Stimulated activated CD4-positive, alpha-beta T cell treated with anti-CD3 and anti-CD28 coated beads, Interleukin-12 subunit alpha, Interleukin-12 subunit beta, amount 100 ng/mL, for 24 hours (primary cell): ENCODE results near the gene PIEZO1.
"Not testable (repeated sequence)": the region's sequence is repeated elsewhere in the genome, so short reads cannot be mapped to it uniquely, and the experiment has no call there.

Experiments used
- DNase-seq, 2 experiments: peaks; one replicate each; pipeline ENCODE4 v3.0.0-alpha.2; 2020; ENCODE audit warnings: low read depth in 2 of 2

PIEZO1 gene

GRCh38 chr16:88781140-88782077 is 3.6 kb downstream of the PIEZO1 start:
- DNase-seq: peak in 1 of 2 experiments; percentile 67

DNA sequence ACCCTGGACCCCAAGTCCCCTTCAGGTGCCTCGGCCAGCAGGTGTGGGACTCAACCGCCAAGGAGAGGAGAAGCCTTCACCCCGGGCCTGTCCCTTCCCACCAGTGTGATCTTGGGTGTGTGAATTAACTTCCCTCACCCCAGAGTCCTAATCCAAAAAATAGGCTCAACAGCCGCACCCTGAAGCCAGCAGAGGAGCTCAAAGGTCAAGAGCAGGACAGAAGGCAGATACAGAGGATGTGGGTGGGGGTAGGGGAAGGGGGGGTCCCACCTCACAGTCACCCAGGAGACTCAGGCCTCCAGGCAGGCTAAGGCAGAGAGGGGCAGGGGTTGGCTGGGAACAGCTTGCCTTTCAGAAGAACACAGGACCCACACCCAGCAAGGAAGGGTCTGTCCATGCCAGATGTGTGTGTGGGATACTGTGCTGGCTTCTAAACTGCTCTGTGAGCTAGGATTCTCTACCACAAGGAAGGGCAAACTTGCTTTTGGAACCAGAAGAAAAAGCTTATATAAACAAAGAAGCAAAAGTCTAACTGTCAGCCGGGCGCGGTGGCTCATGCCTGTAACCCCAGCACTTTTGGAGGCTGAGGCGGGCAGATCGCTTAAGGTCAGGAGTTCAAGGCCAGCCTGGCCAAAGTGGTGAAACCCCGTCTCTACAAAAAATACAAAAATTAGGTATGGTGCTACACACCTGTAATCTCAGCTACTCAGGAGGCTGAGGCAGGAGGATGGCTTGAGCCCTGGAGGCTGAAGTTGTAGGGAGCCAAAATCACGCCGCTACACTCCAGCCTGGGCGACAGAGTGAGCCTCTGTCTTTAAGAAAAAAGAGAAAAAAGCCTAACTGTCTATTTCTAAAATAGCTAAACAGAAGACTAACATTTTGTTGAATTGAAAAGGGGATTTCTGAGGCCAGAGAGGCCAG is 4.6 kb downstream of the PIEZO1 start:
- no peak for DNase-seq

GRCh38 chr16:88779406-88780141 is 5.4 kb downstream of the PIEZO1 start:
- DNase-seq: no peak

- DNase-seq: no peak
These were observed 6.4 kb downstream of the PIEZO1 start for GRCh38 chr16:88778541-88779065.

DNA sequence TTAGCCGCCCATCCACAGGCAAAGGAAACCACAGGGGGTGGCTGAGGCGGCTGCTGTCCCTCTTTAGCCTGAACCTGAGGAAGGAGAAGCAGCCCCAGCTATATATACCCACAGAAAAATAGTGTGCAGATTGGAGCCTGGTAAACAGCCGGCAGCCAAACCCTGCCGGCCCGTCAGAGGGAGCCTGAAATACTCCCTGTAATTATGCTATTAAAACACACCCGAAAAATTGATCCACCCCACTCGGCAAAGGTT is 6.8 kb downstream of the PIEZO1 start:
- no peak for DNase-seq

DNA sequence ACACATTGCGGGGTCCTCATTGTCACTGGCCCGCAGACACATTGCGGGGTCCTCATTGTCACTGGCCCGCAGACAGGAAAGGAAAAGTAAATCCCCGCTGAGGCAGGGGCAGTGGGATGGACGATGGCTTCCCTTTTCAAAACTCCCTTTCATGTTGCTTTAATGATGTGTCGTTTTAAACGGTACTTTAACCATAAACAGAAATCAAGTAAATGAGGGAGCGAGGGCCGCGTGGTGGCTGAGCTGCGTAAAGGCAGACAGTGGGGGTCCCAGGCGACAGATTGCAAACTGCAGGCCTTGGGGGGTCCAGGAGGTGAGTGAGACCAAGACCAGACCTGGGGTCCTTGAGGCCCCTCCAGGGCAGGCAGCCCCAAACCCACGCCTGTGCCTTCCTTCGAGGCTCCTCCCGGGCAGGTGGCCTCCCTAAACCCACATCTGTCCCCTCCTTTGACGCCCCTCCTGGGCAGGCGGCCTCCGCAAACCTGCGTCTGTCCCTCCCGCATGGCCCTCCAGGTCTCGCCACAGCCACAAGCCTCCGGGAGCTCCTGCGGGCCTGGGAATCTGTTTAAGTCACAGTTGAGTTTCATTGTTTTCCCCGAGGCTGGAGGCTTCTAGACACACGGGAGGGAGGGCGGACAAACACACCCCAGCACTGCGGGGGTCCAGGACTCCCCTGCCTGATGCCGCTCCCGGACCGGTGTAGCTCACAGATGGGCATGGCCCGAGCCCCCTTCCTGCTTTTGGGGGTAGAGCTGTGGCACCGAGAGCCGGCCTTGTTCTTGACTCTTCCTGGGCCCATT is 7.3 kb downstream of the PIEZO1 start:
- DNase-seq: no peak

DNA sequence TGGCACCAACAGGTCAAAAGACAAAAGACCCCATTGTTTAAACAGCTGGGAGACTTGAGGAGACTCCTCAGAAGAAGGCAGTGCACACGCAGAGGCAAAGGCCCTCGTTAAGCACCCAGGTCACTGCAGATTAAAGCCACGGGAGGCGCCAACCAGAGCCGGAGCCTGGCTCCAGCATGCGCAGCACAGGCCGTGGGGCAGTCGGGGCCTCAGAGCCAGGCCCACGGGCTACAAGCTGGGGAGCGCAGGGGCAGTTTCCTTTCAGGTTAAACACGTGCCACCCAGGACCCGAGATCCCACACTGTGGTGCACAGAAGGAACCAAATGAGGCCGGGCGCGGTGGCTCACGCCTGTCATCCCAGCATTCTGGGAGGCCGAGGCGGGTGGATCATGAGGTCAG is 9.2 kb downstream of the PIEZO1 start:
- no peak for DNase-seq

GRCh38 chr16:88774544-88775393 is 10.3 kb downstream of the PIEZO1 start:
- DNase-seq: no peak

DNA sequence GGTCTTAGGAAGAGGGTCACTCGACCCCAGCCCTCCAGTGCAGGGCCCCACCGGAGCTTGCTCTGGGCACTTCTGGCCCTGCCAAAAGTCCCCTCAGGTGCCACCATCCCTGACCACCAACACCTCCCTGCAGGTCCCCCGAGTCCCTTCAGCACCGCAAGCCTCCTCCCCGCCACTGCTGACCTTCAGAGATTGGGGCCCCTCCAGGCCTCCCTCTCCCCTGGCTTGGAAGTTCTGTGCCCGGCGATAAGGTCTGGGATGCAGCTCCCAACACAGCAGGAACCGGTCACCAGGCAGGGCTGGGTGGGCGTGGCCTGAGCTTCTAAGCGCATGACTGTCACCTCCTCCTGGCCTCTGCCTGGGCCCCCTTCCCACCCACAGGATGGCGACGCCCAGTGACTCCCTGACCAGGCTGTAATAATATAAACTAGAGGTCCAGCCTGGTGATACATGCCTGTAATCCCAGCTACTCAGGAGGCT is 11.2 kb downstream of the PIEZO1 start:
- DNase-seq: no peak

DNA sequence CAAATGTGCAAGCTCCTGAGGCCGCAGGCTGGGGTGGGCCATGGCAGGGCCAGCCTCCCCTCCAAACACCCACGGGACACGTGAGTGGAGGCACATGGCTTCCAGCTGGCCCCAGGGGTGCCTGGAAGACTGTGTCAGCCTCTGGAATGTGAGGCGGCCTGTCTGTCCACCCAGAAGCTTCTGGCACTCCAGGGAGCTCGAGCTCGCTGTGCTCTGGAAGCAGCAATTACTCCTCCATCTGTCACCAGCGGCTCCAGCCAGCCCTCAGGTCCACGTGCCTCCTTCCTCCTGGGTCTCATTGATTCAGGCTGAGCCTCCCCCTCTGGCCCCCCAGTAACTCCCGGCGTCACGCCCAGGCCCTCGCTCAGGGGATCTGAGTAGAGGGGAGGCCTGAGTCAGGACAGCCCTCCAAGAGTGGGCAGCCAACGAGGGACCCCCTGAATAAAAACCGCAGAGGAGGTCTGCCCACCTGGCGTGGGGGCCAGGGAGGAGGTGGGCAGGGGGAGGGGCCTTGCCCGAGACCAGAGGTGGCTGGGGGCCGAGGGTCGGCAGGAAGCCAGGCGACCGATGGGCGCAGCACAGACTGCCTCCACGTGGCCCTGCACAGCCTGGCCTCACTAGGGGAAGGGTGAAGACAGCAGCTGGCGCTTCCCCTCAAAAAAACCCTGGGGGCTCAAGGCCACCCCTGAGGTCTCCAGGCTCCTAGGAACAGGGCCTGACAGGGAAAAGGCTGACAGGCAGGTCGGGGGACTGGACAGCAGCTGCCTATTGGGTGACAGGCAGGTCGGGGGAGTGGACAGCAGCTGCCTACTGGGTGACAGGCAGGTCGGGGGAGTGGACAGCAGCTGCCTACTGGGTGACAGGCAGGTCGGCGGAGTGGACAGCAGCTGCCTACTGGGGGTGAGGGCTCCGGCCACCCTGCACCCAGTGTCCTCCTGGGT is 11.9 kb downstream of the PIEZO1 start:
- DNase-seq: no peak

DNA sequence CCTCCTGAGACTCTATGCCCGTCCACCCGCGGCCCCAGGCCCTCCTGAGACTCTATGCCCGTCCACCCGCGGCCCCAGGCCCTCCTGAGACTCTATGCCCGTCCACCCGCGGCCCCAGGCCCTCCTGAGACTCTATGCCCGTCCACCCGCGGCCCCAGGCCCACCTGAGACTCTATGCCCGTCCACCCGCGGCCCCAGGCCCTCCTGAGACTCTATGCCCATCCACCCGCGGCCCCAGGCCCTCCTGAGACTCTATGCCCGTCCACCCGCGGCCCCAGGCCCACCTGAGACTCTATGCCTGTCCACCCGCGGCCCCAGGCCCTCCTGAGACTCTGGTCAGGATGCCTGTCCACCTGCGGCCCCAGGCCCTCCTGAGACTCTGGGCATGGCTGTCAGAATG is 13.2 kb downstream of the PIEZO1 start:
- DNase-seq: not testable (repeated sequence)

DNA sequence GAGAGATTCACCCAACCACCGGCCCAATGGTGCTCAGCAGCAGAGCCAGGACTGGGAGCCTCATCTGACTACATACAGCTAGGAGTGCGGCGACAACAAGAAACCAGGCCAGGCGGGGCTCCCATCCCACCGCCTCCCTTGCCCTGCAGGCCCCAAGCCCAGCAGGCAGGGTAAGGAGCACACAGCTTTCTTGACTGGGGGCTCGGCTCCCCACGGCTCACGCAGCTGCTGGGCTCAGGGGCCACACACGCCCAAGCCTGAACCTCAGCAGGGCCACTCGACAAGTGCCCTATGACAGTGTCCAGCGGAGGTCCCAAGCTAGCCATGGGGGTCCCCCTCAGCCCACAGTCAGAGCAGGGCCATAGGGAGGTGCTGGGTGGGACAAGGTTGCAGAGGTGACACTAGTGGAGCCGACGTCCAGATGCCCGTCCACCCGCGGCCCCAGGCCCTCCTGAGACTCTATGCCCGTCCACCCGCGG is 13.7 kb downstream of the PIEZO1 start:
- no peak for DNase-seq

DNA sequence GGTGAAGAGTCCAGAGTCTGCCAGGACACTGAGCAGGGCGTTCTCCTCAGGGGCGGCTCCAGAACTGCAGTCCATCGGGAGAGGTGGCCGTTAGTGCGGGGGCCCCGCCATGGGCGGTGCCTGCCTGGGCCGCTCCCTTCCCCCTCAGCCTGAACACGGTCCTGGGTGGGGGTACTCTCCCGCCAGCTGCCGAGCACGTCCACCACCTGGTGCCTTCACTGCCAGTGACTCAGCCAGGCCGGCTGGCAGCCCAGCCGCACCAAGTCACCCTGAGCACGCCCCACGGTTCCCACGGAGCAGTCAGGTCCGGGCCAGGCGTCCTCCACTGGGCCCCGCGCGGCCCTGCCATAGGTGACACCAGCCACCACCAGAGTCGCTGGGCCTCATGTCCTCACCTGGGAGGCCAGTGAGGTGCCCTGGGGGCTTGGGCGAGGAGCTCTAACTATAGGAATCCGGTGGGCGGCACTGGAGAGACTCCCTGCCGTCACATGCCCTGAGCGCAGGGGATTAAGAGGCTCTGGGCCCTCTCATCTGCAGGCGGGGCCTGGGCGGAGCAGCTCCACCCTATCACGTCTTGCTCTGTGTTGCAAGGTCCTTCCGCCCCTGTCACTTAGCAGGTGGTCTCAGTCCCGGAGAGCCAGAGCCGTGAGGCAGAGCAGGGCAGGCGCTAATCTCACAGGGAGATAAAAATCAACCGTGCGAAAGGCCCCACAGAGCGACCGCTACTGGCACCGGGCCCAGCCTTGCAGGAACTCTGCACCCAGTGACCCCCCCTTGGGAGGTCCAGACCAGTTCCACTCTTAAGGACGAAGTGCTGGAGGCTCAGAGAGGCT is 14.3 kb downstream of the PIEZO1 start:
- no peak for DNase-seq

- no peak for DNase-seq
These were observed 15.2 kb downstream of the PIEZO1 start for GRCh38 chr16:88769617-88770460.

DNA sequence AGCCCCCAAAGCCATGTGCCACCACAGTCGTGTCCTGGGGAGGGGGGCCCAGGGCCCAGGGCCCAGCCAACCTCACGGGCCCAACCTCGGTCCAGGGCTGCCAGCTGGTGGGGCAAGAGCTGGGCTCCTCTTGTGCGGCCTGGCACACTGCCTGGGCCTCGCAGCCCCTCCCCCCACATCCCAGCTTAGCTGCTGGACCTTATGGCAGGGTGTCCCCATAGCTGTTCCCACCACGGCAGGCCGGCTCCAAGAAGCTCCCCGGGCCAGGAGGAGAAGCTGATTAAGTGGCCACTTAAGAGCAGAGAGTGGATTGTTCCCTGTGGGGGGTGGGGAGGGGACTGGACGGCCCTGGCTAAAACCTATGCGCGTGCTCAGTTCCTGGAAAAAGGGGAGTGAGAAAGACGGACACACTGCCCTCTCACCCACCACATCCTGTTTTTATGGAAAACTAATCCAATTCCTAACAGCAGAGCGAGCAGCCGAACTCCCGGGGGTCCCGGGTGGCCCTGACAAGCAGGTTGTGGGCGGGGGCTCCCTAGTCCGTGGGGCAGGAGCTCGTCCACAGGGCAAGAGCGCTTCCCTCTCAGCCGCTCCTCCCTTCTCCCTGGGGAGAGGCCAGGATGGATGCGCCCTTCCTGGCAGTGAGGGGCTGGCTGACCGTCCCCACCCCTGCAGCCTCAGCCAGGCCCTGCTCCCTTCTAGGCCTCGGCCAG is 16.8 kb downstream of the PIEZO1 start:
- DNase-seq: no peak

DNA sequence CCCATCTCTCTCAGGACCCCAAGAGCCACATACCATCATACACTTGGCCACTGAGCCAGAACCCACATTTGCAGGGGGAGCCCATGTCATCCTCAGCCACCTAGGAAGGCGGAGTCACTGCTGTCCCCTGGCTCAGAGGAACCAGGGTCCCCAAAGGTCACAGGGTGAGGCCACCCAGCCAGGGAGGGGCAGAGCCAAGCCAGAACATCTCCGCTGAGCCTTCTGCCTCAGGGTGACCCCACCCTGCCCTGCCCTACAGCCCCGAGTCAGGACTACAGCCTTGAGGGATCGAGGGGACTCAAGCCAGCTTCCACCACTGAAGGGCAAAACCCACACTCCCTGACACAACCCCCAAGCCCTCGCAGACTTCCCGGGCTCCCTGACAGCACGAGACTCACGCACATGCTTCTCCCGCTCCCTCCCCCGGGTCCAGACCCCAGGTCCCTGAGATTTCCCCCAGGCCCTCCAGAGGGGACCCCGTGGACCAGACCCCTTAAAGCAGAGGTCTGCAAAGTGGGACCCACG is 17.4 kb downstream of the PIEZO1 start:
- no peak for DNase-seq
